Daoy (cell line): ENCODE results near the gene REM2. TPM values are rescaled to one million over a fixed set of nuclear protein-coding genes. Genes with fewer than 3 reads are reported as not detected.

Source experiments
- DNase-seq: peaks from one replicate; pipeline ENCODE4 v3.0.0-alpha.2; 2015; ENCODE audit warnings: low read depth
- total RNA-seq: library from RNA; depleted of rRNA; stranded (reverse); fragments of >200 nt; shearing (Covaris generic); gene quantifications from 2 replicates; pipeline ENCODE4 v1.2.3, GENCODE V29; 2014; rRNA removed

Gene REM2
- total RNA-seq, 1 experiment from 2014 or later: 0.74 TPM

DNA sequence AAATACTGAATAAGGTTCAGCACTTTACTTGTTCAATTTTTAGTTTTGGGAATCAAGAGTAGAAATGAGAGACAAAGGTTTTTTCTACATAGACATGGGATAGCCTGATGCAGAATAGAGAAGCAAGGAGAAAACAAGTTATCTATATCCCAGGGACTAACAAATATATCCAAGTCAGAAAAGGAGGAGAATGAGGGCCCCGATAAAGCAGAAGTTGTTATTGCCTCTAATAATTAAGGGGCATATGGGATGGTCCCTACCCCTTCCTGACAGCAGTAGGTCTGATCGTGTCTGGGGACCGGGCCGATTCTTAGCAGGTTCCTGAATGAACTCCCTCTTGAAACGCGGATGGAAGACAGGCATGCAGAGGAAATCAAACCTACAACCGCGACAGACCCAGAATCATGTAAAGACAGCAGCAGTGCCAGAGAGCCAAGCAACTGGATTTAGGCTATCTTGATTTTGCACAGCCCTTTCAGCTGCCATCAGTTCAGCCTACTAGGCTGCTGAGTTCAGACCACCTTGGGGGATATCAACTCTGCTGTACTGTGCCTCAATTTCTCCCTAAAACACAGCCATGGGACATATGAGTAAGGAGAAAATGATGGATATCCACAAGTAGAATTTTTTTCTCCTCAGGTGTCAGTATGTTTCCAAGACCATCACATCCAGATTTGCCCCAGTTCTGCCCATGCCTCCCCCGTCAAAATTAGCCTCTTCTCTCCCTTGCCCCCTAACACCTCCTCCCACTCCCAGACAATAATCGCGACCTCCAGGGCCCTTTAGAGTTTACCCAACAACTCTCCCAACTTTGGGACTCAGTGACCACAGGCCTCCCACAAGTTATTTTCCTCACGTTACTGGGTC is 45.4 kb downstream of the REM2 start:
- peak; percentile 13 for DNase-seq

DNA sequence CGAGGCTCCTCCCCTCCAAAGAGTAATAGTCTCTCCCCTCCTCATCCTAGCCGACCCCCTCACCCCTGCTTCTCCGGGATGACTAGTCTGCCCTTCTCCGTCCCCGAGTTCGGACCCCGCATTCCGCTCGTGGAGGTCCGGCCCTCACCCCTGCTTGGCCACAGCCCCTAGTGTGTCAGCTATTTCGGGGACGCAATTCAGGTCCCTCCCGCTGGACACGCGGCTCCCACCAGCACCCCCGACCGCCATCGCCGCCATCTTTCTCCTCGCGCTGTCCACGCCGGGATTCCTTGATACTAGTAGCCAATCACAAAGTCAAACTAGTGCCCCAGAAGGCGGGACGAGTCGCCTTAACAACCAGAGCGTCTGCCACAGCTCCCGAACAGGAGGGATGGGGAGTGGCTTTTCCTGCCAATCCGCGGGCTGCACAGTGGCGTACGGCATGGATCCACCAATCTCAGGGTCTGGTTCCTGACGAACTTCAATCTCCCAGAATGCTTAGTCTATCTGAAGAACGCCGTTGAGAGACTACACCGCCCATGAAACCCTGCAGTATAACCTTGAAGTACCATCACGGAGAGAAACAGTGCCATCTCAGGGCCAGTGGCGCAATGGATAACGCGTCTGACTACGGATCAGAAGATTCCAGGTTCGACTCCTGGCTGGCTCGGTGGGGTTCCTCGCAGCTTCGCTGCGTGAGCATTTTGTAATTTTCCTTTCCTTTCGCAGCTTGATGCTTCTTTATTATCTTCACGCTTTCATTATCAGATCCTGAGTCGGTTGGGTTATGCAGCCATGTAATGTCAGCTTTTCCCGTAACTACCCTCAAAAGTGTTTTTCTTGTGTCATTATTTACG is 46.3 kb downstream of the REM2 start, which contains the start of gene PRMT5:
PRMT5 (minus strand) TSS at position 273 of the 857 bp plus-strand sequence; CDS start at position 258, 15 bp downstream.
- DNase-seq: peak; percentile 100

DNA sequence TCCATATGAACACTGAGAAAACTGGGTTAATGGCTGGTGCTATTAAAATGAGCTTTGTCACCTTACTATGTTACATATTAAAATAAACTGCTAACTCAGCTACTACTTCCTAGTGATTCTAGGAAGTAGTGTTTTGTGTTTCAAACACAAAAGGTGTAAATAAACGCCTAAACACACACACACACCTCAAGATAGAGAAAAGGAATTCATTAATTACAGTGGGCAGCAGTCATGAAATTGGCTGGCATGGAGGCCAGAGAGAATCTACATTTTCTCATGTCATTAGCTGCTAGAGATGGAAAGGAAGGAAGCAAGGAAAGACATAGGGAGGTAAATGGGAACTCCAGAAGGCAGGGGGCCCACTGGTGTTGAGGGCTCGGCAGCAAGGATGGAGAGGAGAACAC is 46.9 kb downstream of the REM2 start:
- no peak for DNase-seq

GRCh38 chr14:22932146-22932545 is 49.1 kb downstream of the REM2 start:
- no peak for DNase-seq

GRCh38 chr14:22935156-22935555 is 52.1 kb downstream of the REM2 start:
- DNase-seq: no peak

Other genes with a start within 250 kb of the REM2 start
- gene OR6J1, start 238.9 kb upstream of the REM2 start, total RNA-seq: not detected in 2 replicates
- gene OXA1L, start 116.5 kb upstream of the REM2 start, total RNA-seq: 89.7 and 96.9 TPM in 2 replicates
- 0.51 and 1.8 TPM in 2 replicates for gene SLC7A7, start 67.8 kb upstream of the REM2 start, total RNA-seq
- gene MRPL52, start 53.3 kb upstream of the REM2 start, total RNA-seq: 174 and 223 TPM in 2 replicates
- 158 and 176 TPM in 2 replicates for gene MMP14, start 46.6 kb upstream of the REM2 start, total RNA-seq
- 17.3 and 21.1 TPM in 2 replicates for gene LRP10, start 11.5 kb upstream of the REM2 start, total RNA-seq
- gene RBM23, start 35.9 kb downstream of the REM2 start, total RNA-seq: 105 and 120 TPM in 2 replicates
- gene PRMT5, start 46.2 kb downstream of the REM2 start, total RNA-seq: 150 and 184 TPM in 2 replicates
- 31.0 and 42.7 TPM in 2 replicates for gene HAUS4, start 73.9 kb downstream of the REM2 start, total RNA-seq
- 70.2 and 94.8 TPM in 2 replicates for gene AJUBA, start 99.3 kb downstream of the REM2 start, total RNA-seq
- gene C14orf93, start 126.9 kb downstream of the REM2 start, total RNA-seq: 4.6 and 7.8 TPM in 2 replicates
- 476 and 523 TPM in 2 replicates for gene PSMB5, start 151.7 kb downstream of the REM2 start, total RNA-seq
- not detected in 2 replicates for gene PSMB11, start 159.0 kb downstream of the REM2 start, total RNA-seq
- gene CDH24, start 174.3 kb downstream of the REM2 start, total RNA-seq: 4.2 and 5.5 TPM in 2 replicates
- gene ACIN1, start 211.9 kb downstream of the REM2 start, total RNA-seq: 62.3 and 79.3 TPM in 2 replicates
- gene C14orf119, start 212.3 kb downstream of the REM2 start, total RNA-seq: 66.5 and 80.1 TPM in 2 replicates
- not detected in 2 replicates for gene CIROP, start 221.8 kb downstream of the REM2 start, total RNA-seq
- not detected in 2 replicates for gene CEBPE, start 236.0 kb downstream of the REM2 start, total RNA-seq